ENCODE data around the gene PCDHGA5.
"Not testable (repeated sequence)": the region's sequence is repeated elsewhere in the genome, so short reads cannot be mapped to it uniquely, and the experiment has no call there.

The PCDHGA5 gene

DNA sequence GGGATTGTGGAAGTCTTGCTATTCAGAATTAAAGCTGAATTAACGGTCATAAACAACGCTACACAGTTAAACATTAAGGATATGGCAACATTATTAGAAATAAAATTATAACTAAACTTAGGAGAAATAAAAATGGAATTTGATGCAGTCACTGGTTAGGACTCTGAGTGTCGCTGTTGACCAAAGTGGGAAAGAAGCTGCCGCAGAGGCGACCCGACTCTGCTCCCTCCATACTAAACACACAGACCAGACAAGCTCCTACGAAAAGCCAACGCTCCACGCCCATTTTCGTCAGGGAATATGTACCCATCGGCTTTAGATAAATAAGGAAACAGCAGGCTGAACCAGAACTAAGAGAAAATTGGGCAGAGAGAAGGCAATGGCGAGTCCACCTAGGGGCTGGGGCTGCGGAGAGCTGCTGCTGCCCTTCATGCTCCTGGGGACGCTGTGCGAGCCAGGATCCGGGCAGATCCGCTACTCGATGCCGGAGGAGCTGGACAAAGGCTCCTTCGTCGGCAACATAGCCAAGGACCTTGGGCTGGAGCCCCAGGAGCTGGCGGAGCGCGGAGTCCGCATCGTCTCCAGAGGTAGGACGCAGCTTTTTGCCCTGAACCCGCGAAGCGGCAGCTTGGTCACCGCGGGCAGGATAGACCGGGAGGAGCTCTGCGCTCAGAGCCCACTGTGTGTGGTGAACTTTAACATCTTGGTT lies at the start of gene PCDHGA5:
Gene PCDHGA5 (plus strand): TSS at position 211 of the 709 bp plus-strand sequence. CDS start 169 bp downstream, at position 380.
- no peak for DNase-seq

GRCh38 chr5:141316963-141317362 lies 47.0 kb upstream of the PCDHGA5 start:
- not testable (repeated sequence) for DNase-seq

DNA sequence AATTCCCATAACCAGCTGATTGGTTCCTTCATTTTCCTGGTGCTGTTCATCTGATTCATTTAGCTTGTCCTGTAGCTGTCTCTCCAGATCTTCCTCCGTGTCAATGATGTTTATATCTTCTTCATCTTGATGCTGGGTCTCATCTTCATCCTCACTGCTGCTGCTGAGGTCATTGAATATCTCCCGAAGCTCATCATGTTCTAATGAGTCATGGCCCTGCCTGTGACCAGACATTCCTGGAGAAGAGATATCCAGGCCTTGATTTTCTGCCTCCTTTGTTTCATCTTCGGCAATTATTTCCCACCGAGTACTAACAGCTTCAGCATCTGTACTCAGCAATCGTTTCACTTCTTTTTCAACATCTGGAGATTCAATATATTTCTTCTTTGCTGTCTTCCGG lies 44.8 kb upstream of the PCDHGA5 start:
- DNase-seq: no peak

DNA sequence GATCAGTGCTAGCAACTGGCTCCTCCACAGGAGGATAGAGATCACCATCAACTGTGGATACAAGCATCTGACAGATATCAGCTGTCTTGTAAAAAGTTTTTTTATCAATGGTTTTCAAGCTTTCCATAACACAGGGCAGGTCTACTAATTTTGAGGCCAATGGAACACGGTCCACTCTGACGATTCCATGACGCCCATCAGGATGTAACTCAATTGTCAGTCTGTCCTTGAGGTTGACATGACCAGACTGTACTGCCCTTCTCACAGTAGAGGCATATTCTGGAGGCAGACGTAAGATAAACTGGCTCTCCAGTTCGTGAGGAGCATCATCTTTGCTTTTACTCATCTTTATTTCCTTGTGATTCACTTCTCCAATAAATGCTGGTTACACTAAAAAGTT lies 44.3 kb upstream of the PCDHGA5 start:
- no peak for DNase-seq

DNA sequence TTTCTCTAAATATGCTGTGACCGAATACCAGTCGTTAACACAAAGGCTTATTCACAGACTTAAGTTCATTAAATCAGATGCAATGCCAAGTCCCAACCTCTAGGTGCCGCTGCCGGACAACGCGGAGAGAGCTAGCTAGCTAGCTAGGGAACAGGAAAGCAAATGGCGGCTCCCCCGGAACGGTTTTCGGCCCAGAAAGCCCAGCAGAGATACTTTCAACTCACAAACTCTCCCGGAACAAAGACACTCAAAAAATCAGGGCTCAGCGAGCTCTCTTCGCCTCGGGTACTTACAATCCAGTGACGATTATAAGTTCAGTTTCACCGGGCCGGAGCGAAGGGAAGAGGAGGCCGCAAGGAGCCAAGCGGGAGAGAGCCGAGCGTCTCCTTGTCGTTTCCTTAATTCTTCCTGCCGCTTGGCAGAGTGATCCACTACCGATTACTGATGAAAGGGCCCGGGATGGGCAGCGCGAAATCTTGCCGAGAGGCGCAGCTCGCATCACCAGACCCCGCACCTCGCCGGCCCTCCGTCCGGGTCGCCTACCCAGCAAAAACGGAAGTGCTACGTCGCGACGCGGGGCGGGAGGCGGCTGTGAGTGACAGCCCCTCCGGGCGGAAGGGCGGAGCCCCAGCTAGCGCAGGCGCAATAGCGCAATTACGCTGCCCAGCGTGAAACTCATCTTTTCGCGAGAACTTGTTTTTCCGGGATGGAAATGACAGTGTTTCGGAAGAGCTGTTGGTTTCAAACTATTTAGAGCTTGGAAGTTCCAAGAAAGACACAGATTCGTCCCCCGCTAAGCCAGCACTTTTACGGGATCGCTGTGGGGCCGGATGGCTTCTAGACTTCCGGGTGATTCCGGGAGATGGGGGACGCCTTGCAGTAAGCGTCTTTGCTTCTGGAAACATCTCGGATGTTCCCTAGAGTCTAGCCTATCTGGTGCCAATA lies 43.5 kb upstream of the PCDHGA5 start, which contains the start of gene TAF7:
Gene TAF7 (minus strand): TSS at position 560 of the 945 bp plus-strand sequence. CDS start 740 bp downstream, outside the sequence.
- peak; percentile 92 for DNase-seq

GRCh38 chr5:141322261-141322660 lies 41.7 kb upstream of the PCDHGA5 start:
- no peak for DNase-seq

GRCh38 chr5:141326088-141326854 lies 37.7 kb upstream of the PCDHGA5 start:
- DNase-seq: peak; percentile 68

DNA sequence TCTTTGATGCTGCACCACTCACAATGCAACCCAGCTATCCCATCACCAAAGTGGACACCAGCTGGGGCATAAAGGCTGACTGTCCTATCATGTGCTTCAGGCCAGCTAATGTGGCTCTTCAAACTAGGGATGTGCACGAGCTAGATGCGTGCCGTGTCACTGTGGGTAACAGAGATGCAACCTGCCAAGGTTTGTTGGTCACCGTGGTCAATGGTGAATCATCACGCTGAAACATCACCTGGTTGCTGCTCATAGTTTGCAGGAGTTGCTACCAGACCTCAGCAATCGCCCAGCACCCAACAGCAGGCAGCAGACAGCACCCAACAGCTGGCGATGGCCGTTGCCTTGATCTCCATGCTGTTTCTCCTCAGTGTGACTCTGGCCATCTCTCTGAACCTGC lies 35.7 kb upstream of the PCDHGA5 start:
- no peak for DNase-seq

DNA sequence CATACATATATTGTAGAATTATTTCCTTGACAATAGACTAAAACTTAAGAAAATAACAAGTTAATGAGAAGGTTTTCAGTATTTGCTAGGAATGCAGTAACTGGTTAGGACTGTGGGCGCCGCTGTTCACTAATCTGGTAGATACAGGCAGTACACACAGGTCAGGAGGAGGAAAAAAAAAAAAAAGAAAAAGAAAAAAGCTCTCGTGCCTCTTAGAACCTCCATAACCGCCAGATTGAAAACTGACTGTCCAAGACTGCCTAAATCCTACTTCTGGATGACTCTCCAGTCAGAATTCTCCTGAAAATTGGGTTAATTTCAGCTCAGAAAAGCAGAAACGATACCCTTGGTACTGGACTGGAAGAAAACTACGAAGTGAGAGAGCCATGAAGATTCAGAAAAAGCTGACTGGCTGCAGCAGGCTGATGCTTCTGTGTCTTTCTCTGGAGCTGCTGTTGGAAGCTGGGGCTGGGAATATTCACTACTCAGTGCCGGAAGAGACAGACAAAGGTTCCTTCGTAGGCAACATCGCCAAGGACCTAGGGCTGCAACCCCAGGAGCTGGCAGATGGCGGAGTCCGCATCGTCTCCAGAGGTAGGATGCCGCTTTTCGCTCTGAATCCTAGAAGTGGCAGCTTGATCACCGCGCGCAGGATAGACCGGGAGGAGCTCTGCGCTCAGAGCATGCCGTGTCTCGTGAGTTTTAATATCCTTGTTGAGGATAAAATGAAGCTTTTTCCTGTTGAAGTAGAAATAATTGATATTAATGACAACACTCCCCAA lies 33.5 kb upstream of the PCDHGA5 start, which contains the start of gene PCDHGA1:
Gene PCDHGA1 (plus strand): TSS at position 216 of the 782 bp plus-strand sequence.
- peak; percentile 12 for DNase-seq

- not testable (repeated sequence) for DNase-seq
These were observed 31.4 kb upstream of the PCDHGA5 start for GRCh38 chr5:141332571-141332970.

DNA sequence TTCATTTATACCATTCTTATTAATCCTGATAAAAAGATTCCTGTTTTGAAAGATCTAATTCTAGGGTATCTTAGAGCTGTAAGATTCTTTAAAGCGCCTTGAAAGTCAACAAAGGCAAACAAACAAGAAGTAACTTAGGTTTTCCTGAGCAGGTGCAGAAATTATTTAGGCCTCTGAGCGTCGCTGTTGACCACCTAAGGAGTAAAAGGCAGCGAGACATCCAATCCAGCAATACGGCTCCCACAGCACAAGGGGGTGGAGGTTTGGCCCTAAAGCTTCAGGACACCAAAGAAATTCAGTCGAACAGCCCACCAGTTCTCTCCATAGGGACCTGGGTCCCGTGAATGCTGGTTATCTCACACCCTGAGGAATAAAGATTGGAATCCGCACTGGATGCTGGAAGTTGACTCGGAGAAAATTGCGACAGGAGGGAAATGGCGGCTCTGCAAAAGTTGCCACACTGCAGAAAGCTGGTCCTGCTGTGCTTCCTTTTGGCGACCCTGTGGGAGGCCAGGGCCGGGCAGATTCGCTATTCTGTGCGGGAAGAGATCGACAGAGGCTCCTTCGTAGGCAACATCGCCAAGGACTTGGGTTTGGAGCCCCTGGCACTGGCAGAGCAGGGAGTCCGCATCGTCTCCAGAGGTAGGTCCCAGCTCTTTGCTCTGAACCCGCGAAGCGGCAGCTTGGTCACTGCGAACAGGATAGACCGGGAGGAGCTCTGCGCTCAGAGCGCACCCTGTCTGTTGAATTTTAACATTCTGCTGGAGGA lies 25.2 kb upstream of the PCDHGA5 start, which contains the start of gene PCDHGA2:
Gene PCDHGA2 (plus strand): TSS at position 223 of the 769 bp plus-strand sequence.
- DNase-seq: no peak

GRCh38 chr5:141340781-141341354 lies 23.1 kb upstream of the PCDHGA5 start:
- DNase-seq: not testable (repeated sequence)

GRCh38 chr5:141342773-141343172 lies 21.2 kb upstream of the PCDHGA5 start:
- no peak for DNase-seq

DNA sequence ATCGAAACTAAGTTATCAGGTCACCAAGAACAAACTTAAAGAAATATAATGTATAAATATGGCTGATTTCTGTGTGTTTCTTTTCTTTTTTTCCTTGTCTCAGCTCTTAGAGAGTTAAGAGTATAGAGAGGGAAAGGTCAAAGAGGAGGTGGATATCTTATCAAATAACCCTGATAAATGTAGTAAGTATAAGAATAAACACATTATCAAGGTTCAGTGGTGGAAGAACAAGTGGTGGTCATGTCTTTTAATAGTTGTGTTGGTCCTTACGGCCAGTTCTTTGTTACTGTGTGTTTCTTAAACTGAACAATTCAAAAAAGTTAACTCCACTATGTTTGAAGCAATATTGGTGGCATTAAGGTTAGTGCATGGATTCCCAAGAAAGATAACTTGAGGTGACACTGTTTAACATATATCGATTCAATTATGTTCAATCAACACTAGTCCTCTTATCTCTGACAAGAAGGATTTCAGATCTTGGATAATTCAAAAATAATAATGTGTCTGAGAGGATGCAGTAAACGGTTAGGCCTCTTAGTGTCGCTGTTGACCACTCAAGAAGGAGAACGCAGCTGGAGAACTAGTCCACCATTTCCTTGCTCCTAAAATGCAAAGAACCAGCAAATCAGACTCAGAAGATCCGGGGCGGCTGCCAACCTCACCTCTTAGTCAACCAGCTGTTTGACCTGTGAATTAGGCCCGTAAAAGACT lies 20.6 kb upstream of the PCDHGA5 start, which contains the start of gene PCDHGA3:
Gene PCDHGA3 (plus strand): TSS at position 588 of the 711 bp plus-strand sequence. CDS start 205 bp downstream, outside the sequence.
- DNase-seq: no peak

GRCh38 chr5:141343953-141344463 lies 20.0 kb upstream of the PCDHGA5 start:
- DNase-seq: no peak

- DNase-seq: no peak
These were observed 18.6 kb upstream of the PCDHGA5 start for GRCh38 chr5:141345327-141345726.

- DNase-seq: not testable (repeated sequence)
These were observed 17.9 kb upstream of the PCDHGA5 start for GRCh38 chr5:141346017-141346416.

DNA sequence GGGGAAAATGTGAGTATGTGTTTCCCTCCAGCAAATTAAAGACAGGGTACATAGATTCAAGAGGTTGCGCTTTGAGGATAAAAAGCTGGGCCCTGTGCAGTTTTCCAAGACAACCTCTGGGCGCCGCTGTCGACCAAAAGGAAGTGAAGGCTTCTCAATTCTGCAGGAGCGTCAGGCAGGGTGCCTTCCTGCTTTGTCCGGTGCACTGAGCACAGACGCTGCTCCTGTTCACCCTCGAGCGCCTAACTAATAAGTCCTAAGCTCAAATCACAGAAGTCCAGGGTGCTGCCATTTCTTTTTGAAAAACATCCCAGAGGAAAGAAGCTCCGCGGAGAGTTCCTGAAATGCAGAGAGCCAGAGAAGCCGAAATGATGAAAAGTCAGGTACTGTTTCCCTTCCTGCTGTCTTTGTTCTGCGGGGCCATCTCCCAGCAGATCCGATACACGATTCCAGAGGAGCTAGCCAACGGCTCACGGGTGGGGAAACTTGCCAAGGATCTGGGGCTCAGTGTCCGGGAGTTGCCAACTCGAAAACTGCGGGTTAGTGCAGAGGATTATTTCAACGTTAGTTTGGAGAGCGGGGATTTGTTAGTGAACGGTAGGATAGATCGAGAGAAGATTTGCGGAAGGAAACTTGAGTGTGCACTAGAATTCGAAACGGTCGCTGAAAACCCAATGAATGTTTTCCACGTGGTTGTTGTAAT lies 13.9 kb upstream of the PCDHGA5 start, which contains the start of gene PCDHGB1:
Gene PCDHGB1 (plus strand): TSS at position 183 of the 703 bp plus-strand sequence. CDS start 162 bp downstream, at position 345.
- DNase-seq: peak; percentile 27

DNA sequence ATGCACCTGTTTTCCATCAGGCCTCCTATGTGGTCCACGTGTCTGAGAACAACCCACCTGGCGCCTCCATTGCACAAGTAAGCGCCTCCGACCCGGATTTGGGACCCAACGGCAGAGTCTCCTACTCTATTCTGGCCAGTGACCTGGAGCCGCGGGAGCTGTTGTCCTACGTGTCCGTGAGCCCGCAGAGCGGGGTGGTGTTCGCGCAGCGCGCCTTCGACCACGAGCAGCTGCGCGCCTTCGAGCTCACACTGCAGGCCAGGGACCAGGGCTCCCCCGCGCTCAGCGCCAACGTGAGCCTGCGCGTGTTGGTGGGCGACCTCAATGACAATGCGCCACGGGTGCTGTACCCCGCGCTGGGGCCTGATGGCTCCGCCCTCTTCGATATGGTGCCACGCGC lies 12.4 kb upstream of the PCDHGA5 start:
- no peak for DNase-seq

Data from CD4-positive, alpha-beta T cell treated with Interleukin-4 for 4 hours (primary cell).